RPMI8226 (cell line): ENCODE results near the gene TSPAN17.
A peak's percentile ranks its signal among the peaks of the same experiment; 100 is the strongest.

ENCODE experiments used
- DNase-seq: peaks from one replicate; pipeline ENCODE4 v3.0.0-alpha.2; 2015

TSPAN17 gene

DNA sequence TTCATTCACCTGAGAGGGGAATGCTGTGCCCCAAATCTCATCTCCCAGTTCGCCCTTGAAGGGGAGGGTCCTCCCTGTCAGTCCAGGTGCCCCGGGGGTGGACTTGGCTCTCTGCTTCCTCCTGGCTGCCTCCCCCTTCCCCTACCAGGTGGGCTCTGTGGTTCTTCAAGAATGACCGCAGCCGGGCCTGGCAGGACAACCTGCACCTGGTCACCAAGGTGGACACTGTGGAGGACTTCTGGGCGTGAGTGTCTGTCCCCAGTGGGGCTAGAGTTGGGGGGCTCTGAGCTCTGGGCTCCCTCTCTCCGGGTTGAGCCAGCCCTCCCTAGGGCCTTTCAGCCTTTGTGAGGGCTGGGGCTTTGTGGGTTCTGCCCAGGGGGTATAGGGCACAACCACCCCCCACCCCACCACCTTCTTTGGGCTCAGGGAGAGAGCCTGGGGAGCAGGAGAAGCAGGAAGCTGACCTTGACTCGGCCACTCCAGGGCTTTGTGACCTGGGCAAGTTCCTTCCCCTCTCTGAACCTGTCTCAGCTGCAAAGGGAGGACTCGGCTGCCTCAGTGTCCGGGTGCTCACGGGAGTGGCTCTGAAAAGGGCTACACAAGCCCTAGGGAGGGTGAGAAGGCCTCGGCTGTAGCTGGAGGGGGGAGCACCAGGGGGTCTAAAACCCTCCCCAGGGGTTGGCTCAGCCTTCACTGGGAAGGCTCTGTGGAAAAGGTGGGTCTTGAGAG lies 3.6 kb upstream of the TSPAN17 start:
- DNase-seq = no peak

DNA sequence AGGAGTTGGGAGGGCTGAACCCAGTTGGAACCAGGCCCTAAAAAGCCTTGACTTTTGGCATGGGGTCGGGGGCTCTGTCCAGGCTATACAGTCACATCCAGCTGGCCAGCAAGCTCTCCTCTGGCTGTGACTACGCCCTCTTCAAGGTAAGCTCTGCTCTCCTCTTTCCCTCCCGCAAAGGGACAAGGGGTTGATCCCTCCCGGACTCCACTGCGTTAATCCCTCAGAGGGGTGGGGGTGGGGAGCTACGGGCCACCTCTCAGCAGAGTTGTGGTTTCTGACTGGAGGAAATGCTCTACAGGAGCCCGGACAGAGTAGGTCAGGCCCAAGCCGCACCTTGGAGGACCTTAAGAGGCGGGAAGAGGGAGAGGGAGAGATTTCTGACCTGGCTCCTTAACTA lies 3.0 kb upstream of the TSPAN17 start:
- no peak for DNase-seq

DNA sequence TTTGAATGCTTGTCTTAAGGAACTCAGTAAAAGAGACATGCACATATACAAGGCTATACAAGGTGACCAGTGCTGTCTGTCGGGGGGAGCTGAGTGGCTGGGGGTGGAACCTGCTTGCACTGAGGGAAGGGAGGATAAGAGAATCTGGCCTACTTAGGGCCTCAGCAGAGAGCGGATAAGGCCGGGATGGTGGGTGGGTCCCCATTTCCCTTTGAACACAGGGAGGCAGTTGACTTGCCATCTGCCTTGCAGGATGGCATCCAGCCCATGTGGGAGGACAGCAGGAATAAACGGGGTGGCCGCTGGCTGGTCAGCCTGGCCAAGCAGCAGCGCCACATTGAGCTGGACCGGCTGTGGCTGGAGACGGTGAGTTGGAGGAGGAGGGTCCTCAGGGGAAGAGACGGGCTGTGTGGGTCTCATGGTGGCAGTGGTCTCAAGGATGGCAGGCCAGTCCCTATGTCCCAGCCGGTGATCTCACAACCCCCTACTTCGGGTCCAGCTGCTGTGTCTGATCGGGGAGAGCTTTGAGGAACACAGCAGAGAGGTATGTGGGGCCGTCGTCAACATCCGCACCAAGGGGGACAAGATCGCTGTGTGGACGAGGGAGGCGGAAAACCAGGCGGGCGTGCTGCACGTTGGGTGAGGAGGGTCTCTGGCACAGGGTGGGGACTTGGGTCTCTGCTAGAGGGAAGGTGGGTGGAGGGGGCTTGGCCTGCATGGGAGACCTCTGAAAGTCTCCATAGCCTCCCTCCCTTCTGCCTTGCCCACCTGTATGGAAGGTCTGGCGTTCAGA lies 2.2 kb upstream of the TSPAN17 start:
- no peak for DNase-seq

DNA sequence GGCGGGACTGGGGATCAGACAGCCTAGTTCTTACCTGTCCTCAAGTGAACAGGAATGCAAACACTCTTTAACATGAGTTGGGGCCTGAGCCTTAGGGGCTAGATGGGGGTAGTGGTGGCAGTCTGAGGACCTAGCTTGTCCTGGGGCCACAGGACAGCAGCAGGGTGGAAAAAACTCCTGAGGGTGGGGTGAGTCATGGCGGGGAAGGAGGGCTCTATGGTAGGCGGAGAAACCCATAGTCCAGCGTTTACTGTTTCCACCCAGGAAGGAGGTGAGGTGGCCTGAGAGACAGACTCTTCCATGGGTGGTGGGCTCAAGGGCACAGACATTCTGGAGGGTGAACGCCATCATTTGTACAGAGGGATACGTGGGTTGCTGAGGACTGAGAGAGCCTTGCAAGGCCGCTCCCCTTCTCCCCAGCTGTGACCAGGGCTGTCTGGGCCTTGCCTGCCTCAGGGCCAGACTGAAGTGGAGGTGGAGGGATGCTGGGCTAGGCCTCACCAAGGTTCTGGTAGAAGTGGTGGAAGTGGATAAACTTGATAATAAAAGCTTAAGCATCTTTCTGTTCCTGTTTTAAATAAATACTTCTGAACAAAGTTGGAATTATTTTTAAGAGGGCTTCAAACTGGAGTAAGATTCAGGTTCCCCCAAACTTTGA lies 1.1 kb upstream of the TSPAN17 start:
- DNase-seq = no peak

DNA sequence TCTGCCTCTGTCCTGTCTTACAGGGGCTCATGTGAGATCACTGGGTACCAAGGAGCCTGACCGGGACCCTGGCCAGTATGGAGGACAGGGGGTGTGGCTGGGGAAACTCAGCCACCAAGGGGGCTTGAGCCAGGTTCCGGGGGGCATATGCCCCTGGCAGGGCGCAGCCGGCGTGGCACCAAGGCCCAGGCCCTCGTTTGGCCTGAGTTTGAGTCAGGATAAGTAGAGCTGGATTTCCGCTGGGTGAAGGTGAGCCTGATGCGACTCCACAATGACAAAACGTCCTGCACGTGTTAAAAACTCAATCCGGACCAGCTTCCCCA lies 616 bp upstream of the TSPAN17 start:
- DNase-seq = no peak

DNA sequence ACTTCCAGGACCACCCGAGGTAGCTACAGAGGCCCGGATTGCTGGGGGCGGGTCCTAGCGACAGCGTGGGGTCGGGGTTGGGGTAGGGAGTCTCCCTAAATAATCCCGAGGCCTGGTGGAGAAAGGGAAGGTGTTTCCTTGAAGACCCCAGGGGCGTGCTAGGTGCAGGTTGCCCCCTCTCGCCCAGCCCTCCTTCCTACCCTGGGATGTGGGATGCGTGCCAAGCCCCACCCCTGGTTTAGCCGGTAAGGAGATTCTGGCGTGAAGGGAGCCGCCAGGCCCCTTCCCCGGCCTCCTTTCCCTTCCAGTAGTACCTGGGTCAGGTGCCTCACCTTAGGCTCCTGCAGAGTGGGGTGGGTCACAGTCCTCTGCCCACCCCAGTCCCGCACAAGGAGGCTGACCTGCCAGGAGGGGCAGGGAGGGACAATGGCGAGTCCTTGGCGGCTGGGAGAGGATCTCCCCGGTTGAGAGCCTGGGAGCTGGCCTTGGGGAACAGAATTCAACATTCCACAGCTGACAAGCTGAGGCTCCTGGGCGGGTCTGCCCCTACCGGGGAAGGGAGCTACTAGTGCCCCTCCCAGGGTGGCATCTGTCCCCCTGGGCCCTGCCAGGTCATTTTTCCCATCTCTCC lies 674 bp downstream of the TSPAN17 start:
- no peak for DNase-seq

DNA sequence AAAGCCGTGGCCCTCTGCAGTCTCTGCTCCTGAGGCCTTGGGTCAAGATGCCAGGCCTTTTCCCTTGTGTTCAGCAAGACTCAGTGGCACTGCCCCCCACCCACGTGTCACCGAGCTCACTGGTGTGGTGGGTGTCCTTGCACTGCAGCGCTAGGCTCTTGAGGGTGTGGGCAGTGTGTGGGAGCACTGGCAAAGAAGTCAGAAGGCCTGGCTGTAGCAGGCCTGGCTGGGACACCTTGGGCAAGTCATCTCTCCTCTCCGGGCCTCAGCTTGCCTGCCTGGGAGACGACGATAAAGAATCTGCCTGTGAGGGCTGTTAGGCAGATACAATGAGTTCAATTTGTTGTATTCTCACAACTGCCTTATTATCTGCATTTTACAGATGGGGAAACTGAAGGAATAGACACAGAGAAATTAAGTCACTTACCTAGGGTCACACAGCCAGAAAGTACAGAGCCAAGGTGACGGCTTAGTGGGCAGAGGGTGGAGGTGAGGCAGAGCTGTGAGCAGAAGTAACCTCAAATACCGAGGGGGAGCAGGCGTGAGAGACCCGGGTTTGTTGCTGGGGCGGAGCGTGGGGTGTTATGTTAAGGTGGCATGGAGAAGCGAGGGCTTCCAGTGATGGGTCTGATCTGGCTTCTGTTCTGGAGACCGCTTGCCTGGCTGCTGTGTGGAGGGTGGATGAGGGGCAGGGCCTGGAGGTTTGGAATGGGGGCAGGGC lies 1.4 kb downstream of the TSPAN17 start:
- no peak for DNase-seq

DNA sequence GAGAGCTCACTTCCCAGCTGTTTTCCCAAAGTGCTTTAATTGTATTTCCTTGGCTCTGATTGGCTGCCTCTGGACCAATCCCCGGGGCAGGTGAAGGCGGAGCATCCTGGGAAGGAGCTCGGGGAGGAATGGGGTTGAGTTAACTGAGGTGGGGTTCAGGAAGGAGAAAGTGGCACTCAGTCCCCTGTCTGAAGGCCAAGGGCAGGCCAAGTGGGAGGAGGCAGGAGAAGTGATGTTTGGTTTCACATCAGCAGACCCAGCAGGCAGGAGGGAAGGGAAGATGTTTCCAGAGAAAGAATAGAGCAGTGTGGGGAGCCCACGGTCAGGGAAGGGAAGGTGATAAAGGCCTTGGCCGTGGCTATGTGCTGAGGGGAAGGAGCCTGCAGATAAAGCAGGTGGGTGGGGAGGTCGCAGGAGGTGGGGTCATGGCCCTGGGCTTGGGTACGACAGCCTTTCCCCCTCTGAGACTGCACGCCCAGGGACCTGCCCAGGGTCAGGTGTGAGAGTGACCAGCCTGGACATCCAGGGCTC lies 3.1 kb downstream of the TSPAN17 start:
- DNase-seq = no peak

DNA sequence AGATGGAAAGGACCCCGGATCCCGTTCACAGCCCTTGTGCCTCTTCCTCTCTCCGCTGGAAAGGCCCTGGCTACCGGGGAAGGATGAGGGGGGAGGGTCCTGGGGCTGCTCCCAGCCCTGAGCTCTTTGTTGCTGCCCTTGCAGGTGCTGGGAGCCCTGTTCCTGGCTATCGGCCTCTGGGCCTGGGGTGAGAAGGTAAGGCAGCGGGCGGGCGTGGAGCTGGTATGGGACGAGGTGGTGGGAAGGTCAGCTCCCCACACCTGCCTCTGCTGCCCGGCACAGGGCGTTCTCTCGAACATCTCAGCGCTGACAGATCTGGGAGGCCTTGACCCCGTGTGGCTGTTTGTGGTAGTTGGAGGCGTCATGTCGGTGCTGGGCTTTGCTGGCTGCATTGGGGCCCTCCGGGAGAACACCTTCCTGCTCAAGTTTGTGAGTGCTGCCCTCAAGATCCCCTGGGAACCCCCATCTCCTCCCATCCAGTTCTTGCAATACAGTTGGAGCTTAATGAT lies 4.2 kb downstream of the TSPAN17 start:
- no peak for DNase-seq

DNA sequence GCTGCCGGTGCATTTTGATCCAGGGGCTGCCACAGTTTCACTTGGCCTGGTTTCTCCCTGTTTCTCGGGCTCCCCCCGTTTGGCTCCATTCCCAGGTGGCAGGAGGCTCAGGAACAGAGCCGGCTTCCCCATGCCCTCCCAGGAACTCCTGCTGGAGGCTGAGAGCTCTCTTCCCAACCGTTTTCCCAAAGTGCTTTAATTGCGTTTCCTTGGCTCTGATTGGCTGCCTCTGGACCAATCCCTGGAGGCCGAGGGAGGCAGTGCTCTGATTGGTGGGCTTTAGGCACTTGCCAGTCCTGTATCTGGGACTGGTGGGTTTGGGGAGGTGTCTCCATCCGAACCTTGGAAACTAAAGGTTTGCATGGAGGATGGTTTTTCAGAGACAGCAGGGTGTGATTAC lies 4.9 kb downstream of the TSPAN17 start:
- DNase-seq = no peak

DNA sequence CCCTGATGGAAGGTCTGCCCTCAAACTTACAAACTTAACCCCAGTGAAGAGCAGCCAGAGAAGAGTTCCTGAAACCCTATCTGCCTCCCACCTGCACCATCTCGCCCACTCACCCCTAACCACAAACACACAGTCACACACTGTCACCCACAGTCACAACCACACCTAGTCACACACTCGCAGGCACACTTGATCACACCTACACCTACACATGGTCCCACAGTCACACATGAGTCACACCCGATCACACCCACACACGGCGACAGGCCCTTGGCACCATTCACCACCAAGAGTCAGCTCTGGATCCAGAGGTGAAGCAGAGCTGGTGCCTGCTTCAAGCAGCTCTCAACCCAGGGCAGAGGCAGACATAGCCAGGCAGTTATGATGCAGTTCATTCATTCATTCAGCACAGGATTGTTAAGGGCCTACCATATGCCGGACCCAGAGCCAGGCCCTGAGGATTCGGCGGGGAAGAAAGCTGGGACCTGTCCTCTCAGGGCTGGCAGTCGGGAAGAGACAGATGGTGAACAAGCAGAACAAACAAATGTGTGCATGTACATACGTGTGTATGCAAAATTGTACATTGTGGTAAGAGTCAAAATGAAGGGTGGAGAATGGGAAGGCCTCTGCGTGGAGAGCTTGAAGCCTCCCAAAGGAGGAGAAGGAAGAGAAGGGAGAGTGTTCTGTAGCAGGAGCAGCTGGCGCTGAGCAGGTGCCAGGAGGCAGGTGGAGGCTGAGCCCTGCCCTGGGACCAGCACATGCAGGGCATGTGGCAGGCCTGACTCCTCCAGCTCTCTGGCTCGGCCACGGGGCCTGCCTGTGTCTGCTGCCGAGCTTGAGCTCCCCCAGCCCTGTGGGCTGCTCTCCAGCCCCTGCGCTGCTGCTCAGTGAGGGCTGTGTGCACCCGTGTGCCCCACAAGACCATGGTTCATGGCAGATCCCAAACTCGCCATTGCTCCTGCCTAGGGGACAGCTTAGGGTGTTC lies 6.4 kb downstream of the TSPAN17 start:
- DNase-seq = no peak

DNA sequence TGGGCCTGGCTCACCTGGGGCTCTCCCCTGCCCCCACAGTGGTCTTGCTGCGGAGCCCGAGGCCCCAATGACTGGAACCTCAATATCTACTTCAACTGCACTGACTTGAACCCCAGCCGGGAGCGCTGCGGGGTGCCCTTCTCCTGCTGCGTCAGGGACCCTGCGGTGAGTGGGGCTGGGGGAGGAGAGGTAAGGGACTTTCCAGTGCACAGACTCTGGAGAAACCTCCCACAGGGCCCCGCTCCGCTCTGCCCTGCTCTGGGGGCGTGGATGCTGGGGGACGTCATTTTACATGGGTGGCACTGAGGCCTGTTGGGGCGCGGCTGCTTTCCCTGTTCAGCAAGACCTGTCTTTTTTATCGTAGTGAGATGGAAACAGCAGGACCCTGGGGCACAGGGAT lies 7.6 kb downstream of the TSPAN17 start:
- DNase-seq = no peak

DNA sequence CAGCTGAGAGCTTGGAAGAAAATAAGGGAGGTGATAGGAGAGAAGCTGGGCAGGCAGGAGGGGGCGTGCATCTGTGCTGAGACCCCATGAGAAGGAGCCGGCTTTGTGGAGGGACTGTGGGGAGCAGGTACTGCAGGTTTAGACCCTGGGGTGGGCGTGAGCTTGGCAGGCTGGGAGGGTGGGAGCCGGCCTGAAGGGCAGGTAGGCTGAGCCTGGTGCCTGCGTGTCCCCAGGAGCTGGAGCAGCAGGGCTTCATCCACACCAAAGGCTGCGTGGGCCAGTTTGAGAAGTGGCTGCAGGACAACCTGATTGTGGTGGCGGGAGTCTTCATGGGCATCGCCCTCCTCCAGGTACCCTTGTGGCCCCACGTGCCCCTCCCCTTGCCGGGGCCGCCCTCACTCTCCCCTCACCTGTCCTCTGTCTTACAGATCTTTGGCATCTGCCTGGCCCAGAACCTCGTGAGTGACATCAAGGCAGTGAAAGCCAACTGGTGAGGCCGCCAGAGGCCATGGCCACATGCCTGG lies 9.2 kb downstream of the TSPAN17 start:
- no peak for DNase-seq

DNA sequence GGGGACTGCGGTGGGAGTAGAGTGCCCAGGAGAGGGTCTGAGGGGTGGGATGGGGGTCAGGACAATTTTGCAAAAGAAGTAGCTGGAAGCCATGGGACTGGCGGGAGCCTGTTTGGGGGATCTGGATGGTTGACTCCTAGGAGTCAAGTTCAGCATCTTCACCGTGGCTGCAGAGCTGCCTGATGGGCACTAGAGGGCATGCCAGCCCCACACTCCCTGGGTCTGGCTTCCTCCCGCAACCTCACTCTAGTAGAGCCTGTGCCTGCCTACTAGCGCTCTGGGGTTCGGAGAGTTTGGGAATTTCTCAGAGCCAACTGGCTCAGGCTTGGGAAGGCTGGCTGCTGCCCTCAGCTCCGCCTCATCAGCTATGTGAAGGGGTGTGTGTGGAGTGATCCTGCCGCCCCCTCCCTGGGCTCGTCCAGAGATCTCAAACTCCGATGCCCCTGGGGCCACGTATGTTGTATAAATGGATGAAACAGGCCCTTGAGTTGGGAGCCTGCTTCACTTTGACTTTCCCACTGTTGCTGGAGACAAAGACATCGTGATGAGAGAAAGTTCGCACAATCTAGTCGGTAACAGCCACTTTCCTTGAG lies 10.8 kb downstream of the TSPAN17 start:
- peak; percentile 79 for DNase-seq

DNA sequence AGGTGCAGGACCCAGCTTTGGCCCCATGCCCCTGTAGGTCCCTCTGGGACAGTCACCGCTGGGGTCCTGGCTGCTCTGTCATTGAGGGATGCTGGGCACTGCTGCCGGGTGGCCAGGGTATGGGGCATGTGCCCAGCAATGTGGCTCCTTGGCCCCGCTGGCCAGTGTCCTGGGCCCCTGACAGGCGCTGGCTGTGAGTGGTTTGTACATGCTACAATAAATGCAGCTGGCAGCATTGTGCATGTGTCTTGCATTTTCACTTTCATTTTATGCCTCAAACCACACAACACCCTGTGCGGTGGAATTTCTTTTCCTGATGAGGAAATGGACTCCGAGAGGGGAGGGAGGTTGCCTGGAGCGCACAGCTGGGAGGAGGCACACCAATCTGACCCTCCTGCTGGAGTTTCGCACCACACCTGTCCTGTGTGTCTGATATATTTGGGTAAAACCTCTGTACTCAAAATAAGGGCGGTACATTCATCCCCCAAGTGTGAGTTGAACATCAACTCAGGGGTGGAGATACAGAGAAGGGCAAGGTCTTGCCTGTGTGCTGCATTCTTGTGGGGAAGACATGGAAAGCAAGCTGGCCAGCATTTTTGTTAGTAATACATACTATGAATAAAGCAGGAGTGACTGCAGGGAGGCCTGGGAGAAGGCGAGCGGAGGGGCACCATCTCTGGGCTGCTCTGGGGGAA lies 11.7 kb downstream of the TSPAN17 start:
- peak; percentile 81 for DNase-seq

DNA sequence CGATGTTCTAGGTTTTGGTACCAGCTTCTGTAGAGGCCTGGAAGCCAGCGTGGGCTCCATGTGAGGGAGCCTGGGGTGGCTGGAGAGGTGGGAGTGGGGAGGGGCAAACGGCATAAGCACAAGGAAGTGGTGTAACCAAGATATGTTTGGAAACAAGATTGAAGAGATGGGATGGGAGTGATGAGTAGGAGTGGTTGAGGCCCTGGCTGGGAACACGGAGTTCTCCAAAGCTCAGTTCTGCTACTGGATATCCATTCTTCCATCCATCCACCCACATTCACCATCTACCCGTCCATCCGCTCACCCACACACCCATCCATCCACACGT lies 12.2 kb downstream of the TSPAN17 start:
- DNase-seq = no peak

DNA sequence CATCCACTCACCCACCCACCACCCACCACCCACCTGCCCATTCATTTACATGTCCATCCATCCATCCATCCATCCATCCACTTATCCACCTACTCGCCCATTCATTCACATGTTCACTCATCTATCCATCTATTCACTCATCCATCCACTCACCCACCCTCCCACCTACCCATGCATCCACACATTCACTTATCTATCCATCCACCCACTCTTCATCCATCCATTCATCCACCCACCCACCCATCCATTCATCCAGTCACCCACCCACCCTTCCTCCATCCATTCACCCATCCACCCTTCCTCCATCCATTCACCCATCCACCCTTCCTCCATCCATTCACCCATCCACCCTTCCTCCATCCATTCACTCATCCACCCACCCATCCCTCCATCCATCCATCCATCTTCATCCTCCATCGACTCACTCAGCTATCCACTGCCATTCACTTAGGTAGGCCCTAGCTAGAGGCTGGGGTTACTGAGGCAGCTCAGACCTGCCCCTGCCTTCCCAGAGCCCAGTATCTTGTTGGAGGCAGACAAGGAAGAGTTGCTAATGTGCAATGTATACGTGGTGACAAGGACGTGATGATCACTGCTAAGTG lies 12.7 kb downstream of the TSPAN17 start:
- DNase-seq = no peak

DNA sequence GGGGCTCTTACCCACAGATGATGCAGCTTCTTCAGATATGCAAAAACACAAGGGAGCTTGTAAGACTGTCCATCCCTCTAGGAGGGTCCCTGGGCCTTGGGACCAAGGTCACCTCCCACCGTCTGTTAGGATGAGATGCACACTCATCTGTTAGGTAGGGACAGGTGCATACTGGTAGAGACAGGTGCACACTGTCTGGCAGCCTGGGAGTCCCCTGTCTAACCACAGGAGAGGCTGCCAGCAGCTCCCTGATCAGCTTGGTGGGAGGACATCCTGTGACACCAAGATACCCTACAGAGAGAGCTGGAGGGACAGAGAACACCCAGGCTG lies 13.2 kb downstream of the TSPAN17 start:
- no peak for DNase-seq

DNA sequence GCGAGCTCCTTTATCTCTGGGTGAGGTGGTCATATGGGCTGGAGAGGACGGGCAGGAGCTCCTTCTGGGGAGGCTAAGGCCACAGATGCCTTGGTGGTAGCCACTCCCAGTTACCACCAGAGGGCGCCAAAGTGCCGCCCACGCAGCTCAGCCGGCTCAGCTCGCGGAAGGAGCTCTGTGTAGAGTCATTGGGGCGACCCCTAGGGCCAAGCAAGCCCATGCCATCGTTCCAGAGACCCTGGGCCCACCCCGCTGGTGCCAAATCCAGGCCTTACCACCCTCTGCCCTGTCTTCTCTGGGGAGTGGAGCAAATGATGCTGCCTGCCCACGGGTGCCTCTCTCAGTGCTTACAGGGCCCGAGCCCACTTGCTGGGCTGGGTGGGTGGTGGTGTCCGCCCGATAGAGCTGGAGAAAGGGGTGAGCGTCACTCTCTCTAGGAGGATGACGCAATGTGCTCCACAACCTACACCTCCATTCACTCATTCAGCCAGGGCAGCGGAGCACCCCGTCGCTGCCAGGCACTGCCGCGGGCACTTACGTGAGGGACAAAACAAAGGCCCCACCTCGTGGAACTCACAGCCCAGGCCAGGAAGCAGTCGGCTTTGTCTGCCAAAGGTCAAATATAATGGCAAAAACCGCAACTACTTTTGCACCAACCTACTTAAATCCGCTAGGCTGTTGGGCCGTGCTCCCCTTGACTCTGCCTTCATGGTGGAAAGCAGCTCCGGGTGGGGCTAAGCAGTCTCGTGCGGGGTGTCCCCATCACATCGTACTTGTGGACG lies 13.8 kb downstream of the TSPAN17 start:
- peak; percentile 84 for DNase-seq
